GM18870 (cell line): ENCODE data around the gene TFEB.
A peak's percentile ranks its signal among the peaks of the same experiment; 100 is the strongest.

Experiments
- ATAC-seq: cut with Tn5 transposase; IDR thresholded peaks from one replicate; pipeline ENCODE4 v1.9.1; 2021; ENCODE audit warnings: moderate library complexity; ENCODE audit not compliant: unreplicated experiment

Gene TFEB

GRCh38 chr6:41735427-41736185 is at the start of gene TFEB:
Gene TFEB, minus strand, starts transcription at chr6:41735608. Its CDS starts 44,395 bp downstream, at chr6:41691213.
- peak; percentile 45 for ATAC-seq

- no peak for ATAC-seq
These were observed 49.3 kb upstream of the TFEB start for GRCh38 chr6:41784581-41785171.

GRCh38 chr6:41783106-41783780 is 47.8 kb upstream of the TFEB start:
- ATAC-seq: no peak

GRCh38 chr6:41781366-41781730 is 45.9 kb upstream of the TFEB start:
- no peak for ATAC-seq

GRCh38 chr6:41780551-41781365 is 45.4 kb upstream of the TFEB start, which contains the start of gene PRICKLE4:
Gene PRICKLE4, plus strand, starts transcription at chr6:41780782. Its CDS starts 2,692 bp downstream, at chr6:41783474.
- no peak for ATAC-seq

GRCh38 chr6:41779788-41780550 is 44.6 kb upstream of the TFEB start, which contains the start of gene FRS3:
Gene FRS3, minus strand, starts transcription at chr6:41779900. Its CDS starts 2,913 bp downstream, at chr6:41776987.
- peak; percentile 90 for ATAC-seq

GRCh38 chr6:41779336-41779735 is 43.9 kb upstream of the TFEB start:
- ATAC-seq: no peak

- ATAC-seq: no peak
These were observed 43.5 kb upstream of the TFEB start for GRCh38 chr6:41778895-41779294.

- ATAC-seq: no peak
These were observed 42.3 kb upstream of the TFEB start for GRCh38 chr6:41777551-41778285.

- no peak for ATAC-seq
These were observed 40.0 kb upstream of the TFEB start for GRCh38 chr6:41775293-41775882.

GRCh38 chr6:41774841-41775240 is 39.4 kb upstream of the TFEB start:
- no peak for ATAC-seq

GRCh38 chr6:41771058-41771983 is 35.9 kb upstream of the TFEB start:
- no peak for ATAC-seq

- no peak for ATAC-seq
These were observed 35.1 kb upstream of the TFEB start for GRCh38 chr6:41770381-41771057.

- ATAC-seq: no peak
These were observed 34.0 kb upstream of the TFEB start for GRCh38 chr6:41769376-41769775.

GRCh38 chr6:41768545-41769308 is 33.3 kb upstream of the TFEB start:
- ATAC-seq: no peak

- ATAC-seq: no peak
These were observed 31.9 kb upstream of the TFEB start for GRCh38 chr6:41767112-41767833.
